LoVo (cell line): ENCODE measurements around the gene TMTC2.

Experiments
- DNase-seq: peaks from one replicate; pipeline ENCODE4 v3.0.0-alpha.2; 2016; ENCODE audit warnings: low spot score

The TMTC2 gene

DNA sequence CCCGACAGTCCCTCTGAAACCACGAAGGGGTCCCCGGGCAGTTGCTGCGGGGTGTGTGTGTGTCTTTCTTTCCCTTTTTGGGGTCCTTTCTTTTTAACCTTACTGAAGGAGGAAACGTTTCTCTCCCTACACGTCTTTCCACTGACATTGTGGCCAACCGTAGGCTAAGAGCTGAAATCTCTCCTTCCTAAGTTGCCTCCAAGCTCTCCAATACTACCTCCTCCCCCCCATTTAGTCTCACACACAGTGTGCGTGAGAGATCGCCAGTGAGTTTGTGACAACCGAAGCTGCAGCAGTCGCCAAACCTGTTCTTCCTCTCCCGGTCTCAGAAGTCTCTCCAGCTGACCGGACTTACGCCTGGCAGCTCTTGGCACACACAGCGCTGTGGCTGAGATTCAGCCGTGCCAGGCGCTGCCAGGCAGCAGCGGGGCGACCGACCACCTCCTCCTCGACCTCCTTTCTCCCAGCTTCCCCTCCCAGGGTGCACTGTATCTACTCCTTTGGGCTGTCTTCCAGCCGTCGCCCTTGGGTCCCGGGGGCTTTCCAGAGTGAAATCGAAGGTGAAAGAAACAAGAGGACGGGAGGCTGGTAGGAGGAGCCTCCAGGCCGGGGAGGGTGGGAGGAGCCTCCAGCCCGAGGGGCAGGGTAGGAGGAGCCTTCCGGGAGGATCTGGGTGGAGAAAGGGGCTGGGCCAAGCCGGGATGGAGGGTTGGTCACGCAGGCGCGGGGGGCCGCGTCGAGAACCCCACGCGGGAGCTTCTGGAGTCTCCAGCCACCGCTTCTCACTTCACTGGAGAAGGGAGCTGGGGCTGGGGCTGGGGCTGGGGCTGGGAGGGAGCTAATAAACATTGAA lies at the start of gene TMTC2:
Gene TMTC2 (plus strand): TSS at position 739 of the 853 bp plus-strand sequence.
- DNase-seq = peak; percentile 94

DNA sequence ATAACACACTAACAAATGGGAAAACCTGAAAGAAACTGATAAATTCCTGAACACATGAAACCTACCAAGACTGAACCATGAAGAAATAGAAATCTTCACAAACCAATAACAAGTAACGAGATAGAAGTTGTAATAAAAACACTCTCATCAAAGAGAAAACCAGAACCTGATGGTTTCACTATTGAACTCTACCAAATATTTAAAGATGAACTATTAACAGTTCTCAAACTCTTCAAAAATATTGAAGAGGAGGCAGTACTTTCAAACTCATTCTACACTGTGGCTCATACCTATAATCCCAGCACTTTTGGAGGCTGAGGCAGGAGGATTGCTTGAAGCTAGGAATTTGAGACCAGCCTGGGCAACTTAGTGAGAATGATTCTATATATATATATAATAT lies 48.4 kb upstream of the TMTC2 start:
- no peak for DNase-seq

DNA sequence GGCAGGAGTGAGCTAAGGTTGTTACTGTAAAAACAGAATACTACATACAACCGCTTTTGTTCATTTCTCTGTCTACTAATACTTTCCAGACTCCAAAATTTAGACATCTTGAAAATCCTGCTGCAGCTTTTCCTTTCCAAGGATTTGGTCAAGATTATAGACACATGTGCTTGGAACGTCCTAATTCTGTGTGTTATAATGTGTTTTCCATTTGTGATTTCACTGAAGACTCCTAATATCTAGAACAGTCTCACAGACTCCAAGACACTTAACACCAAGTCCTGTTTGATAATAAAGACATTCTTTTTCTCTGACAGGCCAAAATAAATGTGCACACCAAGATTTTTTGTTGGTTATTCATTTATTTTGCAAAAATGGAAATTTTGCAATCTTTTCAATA lies 41.8 kb upstream of the TMTC2 start:
- DNase-seq = no peak

DNA sequence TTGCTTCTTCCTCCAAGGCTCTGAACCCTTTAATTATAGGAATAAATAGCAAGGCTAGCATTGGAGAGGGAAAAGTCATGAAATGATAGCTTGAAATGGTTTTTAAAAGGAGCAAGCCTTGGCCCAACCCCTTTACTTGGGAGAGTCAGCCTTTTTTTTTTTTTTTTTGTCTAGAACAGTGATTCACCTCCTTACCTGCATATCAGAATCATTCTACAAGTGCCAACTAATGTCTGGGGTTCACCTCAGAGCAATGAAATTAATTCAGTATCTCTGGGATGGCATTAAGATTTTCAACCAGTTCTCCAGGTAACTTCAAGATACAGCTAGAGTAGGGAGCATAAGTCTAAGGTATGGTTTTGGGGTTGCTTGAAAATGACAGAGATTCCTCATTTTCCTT lies 41.3 kb upstream of the TMTC2 start:
- DNase-seq = no peak

DNA sequence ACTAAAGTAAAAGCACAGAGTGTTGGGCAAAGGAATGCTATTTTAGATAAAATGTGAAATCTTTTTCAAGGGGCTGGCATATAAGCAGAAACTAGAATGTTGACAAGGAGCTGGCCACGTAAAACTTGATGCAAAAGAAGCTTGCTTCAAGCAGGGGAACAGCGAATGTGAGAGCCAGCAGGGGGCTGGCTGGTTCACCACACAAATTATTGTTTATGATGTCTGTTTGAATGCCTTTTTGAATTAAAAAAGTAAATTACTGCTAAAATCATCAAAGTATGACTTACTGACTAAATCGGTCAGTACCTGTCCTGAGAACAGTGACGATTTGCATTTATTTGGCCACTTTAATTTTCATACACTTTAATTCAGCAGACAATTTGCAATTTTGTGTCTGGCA lies 38.9 kb upstream of the TMTC2 start:
- DNase-seq = no peak

DNA sequence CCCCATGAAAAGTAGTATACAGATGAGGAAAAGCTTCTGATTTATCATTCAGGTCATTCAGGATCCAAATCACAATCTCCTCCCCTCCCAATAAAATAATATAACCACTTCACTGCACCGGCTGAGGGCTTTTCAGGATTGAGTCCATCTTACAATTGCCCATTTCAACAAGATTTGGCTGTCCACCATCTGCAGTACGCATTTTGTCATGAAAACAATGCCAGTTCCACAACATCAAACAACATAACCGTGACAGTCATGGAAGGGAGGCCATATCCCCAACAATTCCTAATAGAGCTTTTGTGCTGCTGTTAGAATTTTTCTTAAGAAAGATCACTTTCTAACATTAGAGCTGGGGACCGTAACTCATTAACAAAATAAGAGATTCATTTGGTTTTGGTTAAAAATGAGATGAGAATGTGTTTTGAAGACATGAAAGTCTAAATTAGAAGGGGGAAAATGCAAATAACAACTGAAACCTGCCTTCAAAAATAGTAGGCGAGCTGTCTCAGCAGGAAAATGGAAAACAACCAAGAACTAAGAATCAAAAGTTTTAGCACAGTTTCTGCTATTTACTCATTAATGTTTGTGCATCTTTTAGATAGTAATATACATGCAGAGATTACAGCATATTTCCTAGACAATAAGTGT lies 38.3 kb upstream of the TMTC2 start:
- no peak for DNase-seq

DNA sequence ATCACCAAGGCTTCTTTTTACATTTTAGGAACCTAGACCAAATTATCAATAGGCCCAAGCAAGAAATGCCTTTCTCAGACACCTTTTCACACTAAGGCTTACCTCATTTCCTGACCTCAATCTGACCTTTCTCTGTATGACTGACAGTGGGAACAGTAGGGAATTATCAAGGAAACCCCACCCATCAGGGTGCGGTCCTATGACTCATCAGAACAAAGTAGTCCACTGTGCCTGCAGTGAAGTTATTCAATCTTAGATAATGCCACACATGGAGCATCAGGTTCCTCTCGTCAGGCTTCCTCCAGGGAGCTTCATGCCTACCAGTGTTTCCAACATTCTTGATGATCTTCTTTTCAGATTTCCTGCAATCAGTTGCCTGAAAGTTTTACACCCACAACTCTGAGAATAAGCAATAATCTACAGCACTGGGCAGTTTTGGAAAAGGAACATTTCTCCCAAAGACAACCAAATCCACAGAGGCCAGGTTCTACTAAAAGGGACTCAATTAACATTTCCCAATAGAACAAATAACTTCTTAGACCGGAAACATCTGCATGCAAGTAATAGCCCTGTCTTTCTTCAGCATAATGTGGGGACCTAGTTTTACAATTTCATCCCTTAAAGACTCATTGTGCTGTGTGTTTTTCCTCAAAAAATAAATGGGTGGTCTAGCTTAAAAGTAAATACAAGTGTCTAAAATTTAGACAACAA lies 35.9 kb upstream of the TMTC2 start:
- peak; percentile 94 for DNase-seq

DNA sequence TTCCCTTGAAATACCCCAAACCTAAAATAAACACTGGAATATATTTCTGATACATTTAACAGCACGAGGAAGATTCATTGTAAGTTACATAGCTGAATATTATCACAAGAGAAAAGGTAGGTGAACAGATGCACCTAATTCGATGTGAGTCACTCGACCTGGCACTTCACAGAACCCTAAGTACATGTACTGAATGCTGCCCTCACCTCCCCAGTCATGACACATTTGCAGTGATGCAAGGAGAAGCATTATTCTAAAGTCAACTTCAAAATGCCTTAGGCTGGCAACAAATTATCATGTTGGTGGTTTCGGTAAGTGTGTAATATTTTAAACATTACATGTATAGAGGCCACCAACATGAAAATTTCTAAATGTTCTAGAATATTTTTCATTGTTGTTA lies 35.2 kb upstream of the TMTC2 start:
- peak; percentile 68 for DNase-seq

DNA sequence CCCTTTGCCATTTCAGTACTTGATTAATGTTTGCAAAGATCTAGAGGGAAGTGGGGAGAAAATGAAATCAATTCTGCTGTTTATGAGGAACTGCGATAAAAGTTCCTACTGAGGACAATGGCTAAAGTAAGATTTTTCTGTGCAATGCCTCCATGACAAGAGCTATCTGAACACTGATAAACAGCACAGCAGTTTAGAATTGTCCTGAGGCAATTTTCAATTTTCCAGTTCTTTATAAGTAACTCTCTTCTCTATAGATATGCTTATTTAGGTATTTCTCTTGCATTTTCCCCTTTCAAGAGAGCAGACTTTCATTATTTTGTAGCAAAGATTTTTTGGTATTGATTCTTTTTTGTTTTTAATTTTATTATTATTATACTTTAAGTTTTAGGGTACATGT lies 34.6 kb upstream of the TMTC2 start:
- no peak for DNase-seq

DNA sequence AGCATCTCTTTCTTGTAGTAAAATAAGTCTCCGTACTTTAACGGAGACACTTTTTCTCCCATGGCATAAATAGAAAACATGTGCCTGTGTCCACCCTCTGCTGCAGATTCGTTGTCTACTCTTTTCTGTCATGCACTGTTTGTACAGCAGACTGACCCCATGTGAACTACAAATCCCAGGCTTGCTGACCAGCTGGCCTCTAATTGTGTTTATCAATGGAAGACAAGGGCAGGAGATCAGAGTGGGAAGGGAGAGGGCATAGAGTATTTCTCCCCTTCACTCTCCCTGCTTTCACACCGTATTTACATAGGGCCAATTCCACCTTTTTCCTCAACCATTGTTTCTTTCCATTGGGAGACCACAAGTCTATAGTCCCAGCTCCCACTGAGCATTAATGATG lies 31.0 kb upstream of the TMTC2 start:
- DNase-seq = no peak

DNA sequence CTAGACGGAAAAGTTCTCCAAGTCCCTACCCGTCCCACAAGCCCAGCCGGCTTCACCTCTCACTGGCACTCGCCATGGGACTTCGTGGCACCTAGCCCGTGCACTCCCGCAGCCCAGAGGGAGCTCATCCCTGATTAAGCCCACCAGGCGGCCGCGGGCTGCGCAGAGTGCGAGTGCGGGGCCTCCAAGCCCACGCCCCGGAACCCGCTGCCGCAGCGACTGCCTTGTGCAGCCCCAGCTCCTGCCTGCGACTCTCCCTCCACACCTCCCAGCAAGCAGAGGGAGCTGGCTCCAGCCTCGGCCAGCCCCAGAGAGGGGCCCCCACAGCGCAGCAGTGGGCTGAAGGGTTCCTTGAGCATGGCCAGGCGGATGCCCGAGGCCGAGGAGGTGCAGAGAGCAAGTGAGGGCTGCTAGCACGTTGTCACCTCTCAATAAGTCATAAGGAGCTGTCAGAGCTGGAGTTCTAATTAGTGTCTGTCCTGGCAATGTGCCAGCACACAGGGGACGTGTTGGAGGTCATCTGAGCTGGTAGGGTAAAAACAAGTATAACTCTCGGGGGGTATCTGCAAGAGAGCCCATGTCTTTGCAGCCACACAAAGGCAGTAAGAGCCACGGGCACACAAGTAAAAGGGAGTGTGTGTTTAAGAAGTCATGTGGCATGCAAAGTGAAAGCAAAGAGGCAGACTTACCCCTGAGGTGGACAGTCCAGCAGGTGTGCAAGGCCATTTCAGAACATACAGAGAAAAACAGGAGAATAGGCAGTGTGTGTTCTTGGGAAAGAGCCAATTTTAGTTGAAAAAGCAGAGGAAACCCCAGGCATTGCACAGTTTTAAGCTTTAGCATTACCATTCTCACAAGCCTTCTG lies 27.1 kb upstream of the TMTC2 start:
- no peak for DNase-seq

DNA sequence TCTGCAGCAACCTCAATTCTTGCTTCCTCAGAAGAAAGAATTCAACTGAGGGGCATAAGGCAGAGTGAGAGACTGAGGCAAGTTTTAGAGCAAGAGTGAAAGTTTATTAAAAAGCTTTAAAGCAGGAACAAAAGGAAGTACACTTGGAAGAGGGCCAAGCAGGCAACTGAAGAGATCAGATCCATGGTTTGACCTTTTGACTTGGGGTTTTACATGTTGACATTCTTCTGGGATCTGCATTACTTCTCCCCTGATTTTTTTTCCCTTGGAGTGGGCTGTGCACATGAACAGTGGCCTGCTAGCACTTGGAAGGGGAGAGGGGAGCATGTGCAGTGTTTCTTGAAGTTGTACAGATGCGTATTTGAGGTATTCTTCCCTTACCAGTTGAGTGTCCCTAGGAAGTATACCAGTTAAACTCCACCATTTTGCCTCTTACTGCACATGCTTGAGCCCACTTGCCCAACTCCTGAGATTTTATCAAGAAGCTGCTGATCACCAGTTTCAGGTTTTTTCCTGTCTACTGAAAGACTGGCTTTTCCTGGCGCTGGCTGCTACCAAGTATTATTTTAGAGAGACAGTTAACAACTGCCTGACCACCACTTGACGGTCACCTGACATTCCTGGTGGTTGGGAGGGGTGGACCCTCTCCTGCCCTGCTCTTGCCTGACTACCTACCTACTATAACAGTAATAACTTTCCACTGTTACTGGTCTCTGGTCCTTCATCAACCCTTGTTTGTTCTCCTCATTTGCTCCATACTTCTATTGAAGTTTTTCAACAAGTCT lies 26.0 kb upstream of the TMTC2 start:
- DNase-seq = peak; percentile 19

DNA sequence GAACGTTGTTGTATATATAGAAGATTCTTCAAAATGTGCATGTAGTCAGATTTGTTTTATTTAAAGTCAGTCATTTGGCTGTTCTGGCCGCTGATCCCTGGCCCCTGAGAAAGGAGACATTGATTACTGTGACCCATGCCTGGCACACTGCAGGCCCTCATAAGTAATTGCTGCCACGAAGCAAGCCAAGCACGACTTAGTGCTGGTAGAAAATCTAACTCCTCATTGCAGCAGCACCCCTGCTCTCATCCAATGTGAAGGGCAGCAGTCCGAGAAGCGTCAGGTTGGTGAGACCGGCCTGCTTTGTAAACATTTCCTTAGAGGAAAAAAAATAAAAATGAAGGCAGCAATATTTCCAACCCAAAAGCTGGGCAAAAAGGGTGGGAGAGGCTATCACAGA lies 22.8 kb upstream of the TMTC2 start:
- no peak for DNase-seq

DNA sequence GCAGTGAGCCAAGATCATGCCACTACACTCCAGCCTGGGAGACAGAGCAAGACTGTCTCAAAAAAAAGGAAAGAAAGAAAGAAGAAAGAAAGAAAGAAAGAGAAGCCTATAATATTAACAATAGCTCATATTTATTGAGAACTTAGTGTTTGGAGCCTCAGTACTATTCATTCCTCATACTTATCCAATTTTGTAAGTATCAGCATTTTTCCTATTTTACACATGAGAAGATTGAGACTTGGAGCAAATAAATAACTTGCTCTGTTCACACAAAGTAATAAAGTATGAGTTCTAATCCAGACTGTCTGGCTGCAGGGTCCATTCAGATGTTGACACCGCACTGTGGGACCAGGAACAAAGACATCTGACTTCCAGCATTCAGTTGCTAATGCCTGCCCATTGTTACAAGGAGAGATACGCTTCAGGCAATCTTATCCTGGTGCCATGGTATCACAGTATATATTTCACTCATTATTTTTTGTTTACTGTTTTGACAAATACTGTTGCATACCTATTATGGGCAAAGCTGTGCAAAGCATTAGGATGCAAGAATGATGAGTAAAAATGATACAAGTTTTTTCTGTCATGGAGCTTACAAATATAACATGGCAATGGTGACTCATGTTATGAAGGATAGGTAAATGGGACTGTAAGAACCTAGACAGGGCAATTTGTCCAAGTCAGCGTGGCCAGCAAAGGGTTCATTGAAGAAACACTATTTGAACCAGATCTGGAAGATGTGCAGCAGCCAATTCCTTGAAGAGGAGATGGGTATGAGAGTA lies 21.4 kb upstream of the TMTC2 start:
- no peak for DNase-seq

DNA sequence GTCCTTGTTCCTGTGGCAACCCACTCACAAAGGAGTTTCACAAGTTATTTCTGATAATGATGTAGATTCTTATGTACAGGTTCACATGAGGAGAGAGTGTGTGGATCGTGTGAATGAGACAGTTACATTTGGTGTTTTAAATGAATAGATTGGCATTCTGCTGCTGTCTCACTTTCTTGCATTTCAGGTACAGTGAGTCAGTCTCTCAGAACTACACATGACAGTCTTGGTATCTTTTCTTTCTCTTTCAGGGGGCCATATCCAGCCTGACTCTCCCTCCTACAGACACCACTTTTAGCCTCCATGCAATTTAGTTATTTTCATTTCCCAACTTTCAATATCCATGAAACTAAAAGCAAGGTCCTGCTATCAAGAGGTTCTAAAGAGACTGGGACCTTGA lies 19.9 kb upstream of the TMTC2 start:
- DNase-seq = no peak

DNA sequence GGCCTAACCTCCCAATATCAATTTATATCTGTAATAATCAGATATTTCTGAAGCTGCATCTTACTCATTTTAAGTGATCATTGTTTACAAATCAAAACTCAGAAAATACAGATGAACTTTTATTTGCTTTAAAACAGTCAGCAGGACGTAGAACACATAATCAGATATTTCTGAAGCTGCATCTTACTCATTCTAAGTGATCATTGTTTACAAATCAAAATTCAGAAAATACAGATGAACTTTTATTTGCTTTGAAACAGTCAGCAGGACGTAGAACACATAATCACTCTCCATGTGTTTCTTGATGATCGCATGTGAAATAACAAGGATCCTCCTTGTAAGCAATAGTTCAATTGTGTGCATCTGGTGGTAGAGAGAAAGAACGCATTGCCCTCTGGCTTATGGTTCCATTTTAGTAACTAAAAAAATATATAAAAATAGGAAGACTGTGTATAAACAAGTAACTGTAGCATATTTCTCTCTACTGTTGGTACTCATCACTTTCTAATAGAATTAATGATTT lies 15.0 kb upstream of the TMTC2 start:
- DNase-seq = no peak

DNA sequence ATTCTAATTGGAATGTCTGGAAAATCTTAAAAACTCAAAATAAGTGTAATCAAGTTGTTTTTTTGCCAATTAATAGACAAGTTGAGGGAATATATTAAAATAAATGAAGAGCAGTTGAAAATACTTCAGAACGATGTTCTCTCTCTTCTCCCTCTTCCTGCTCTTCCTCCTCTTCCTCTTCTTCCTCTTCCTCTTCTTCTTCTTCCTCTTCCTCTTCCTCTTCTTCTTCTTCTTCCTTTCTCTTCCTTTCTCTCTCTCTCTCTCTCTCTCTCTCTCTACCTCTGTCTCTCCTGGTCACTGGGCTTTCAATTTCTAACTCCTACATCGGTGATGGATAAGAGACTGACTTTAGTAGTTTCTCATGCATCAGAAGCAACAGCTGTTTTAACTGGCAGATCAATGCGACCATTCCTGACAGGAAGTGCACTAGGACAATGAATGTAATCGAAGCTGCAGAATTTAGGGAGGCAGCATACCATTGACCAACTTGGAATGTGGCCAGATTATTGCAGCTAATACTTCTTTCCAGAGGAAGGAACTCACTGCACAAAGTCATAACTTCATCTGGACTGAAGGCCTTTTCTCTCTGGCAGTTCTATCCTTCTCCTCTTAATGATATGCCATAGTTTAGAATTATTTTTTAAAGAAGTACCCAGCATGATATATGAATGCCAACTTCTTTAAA lies 13.8 kb upstream of the TMTC2 start:
- no peak for DNase-seq

DNA sequence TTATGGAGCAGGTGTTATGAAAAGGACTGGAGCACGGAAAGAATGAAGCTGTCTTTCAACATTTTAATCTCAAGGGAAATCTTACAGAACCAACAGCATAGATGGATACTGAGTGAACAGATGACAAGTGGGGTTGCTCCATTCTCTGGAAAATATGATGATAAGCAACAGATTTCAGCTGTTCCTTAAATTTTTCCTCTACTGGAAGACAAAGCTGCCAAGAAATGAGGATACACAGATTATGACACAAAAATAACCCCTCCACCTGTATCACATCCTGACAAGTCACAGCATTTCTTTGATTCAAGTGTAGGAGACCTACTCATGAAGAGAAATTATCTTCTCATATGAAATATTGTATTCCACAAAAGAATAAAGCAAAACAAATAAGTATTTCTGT lies 13.0 kb upstream of the TMTC2 start:
- DNase-seq = no peak

DNA sequence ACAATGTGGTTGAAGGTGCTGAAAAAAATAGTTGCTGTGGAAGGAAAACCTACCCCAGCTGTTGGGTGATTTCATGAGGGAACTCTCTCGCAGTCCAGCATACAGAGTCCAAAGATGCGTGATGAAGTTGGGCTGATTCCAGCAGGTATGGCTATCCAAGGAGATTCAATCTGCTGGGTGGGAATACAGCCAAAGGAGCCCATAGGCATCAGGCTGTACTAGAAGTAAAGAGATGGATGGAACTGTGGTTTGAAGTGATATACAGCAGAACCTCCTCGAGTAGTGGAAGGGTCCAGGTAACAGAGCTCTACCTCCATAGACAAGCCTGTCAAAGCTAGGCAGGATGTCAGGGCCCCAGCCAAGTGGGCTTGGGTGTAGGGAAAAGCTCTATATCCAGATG lies 11.5 kb upstream of the TMTC2 start:
- DNase-seq = no peak

DNA sequence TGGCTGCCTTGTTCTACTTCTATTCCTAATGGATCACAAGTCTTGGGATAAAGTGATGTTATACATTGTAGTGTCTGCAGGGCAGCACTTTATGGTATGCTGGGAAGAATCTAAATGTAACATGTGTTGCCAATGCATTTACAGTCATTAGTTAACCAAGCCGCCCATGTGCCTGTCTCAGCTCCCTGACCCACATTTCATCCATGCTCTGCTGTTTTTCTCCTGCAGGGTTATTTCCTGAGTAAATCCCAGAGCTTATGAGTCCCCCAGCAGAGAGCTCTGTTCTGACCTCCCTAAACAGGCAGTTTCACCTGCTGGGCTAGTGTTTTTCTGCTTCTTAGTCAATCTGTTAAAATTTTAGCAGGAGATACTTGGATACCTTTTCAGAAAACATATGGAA lies 4.4 kb upstream of the TMTC2 start:
- DNase-seq = no peak
